Erythroblast (primary cell): ENCODE results near the gene CD6.

Source experiments
- GATA1 ChIP-seq: IDR thresholded peaks from 2 replicates; pipeline ENCODE4 v1.6.1; 2011; ENCODE audit warnings: low read depth, mild to moderate bottlenecking, control low read depth, low read length, moderate library complexity
- POLR2A ChIP-seq: IDR thresholded peaks from 2 replicates; pipeline ENCODE4 v1.6.1; 2011; ENCODE audit warnings: mild to moderate bottlenecking, low read length

DNA sequence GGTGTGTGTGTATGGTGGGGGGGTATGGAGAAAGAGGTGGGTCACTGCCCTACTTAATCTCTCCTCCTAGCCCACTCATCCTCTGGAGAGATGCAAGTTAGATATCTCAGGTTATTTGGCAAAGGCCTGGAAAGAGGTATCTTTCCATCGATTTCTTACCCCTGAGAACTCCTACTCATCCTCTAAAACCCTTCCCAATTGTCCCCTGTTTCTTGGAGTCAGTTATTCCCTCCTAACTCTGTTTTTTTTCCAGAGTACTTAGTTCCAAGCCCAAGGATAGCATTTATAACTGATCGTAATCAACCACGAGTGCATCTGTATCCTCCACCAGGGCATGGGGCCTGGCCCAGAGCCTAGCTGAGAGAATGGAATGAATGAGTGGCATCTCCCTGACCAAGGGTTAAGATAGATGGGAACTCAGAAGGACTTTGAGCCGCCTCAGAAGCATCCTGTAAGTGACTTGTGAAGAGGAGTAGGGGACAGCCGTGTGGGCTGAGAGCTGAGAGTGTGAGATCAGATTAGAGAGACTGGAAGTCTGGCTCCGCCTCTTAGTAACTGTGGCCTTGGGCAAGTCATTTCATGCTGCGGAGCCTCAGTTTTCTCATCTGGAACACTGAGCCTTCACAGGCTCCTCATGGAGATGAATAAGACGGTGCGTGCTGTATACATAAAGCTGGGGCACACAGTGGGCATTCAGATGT lies 16.2 kb downstream of the CD6 start:
- TF ChIP-seq POLR2A (no peak), GATA1 (no peak)
